ENCODE measurements around the gene SNTB2. TPM values are rescaled to one million over a fixed set of nuclear protein-coding genes. Genes with fewer than 3 reads are reported as not detected.

SNTB2 gene
- total and polyA plus RNA-seq, 8 donors = 4.0 to 74.4 (median 22.1) TPM

GRCh38 chr16:69301861-69302260 lies 114.9 kb downstream of the SNTB2 start:
- H3K4me1 ChIP-seq = no peaks in the 10 kb centered on the region
- H3K27ac ChIP-seq = no peak overlapping the region
- no peak for DNase-seq
- no peaks in the 10 kb centered on the region for H3K9me3 ChIP-seq
- H3K36me3 ChIP-seq = peaks cover 27 to 65% (median 57%) of the 10 kb centered on the region in 4 donors
- no peaks in the 10 kb centered on the region for H3K27me3 ChIP-seq
- intact Hi-C loops (cut with DNase I; ENCODE audit: low total_unique reads) = no loop called here
- TF ChIP-seq CTCF (IDR thresholded peaks at IDR 0.05) = no peak
- TF ChIP-seq POLR2A (IDR thresholded peaks at IDR 0.05) = no peak
- no peak for TF ChIP-seq POLR2AphosphoS5 (IDR thresholded peaks at IDR 0.05)
- no peak for TF ChIP-seq EP300 (IDR thresholded peaks at IDR 0.05)
- WGBS, 5 donors = 83 to 95% (median 94%) methylated on average over 4 of the region's 4 CpGs
- no peak overlapping the region for H3K4me3 ChIP-seq

GRCh38 chr16:69302301-69302700 lies 115.3 kb downstream of the SNTB2 start:
- H3K4me3 ChIP-seq = no peak overlapping the region
- WGBS, 5 donors = 88 to 94% (median 92%) methylated on average over 4 of the region's 4 CpGs

GRCh38 chr16:69306031-69306430 lies 119.1 kb downstream of the SNTB2 start:
- intact Hi-C loops (cut with DNase I; ENCODE audit: low total_unique reads) = no loop called here
- no peak for DNase-seq
- Histone ChIP-seq H3K36me3 (peaks cover 11 to 36% (median 29%) of the 10 kb centered on the region in 4 donors), H3K4me3 (no peak overlapping the region), H3K27me3 (no peaks in the 10 kb centered on the region), H3K4me1 (peaks cover 0 to 6% (median 3%) of the 10 kb centered on the region in 4 donors), H3K27ac (no peak overlapping the region), H3K9me3 (no peaks in the 10 kb centered on the region)
- 76 to 91% (median 82%) methylated on average over 1 of the region's 1 CpG for WGBS, 5 donors
- TF ChIP-seq CTCF (IDR thresholded peaks at IDR 0.05) = no peak
- no peak for TF ChIP-seq EP300 (IDR thresholded peaks at IDR 0.05)
- TF ChIP-seq POLR2A (IDR thresholded peaks at IDR 0.05) = no peak
- TF ChIP-seq POLR2AphosphoS5 (IDR thresholded peaks at IDR 0.05) = no peak

More at GRCh38 chr16:69302301-69302700, 115.3 kb downstream of the SNTB2 start:
- no peaks in the 10 kb centered on the region for H3K4me1 ChIP-seq
- peaks cover 27 to 64% (median 57%) of the 10 kb centered on the region in 4 donors for H3K36me3 ChIP-seq
- DNase-seq = no peak
- no peaks in the 10 kb centered on the region for H3K27me3 ChIP-seq
- TF ChIP-seq POLR2A (IDR thresholded peaks at IDR 0.05) = no peak
- no peak for TF ChIP-seq POLR2AphosphoS5 (IDR thresholded peaks at IDR 0.05)
- no peak for TF ChIP-seq CTCF (IDR thresholded peaks at IDR 0.05)
- TF ChIP-seq EP300 (IDR thresholded peaks at IDR 0.05) = no peak
- intact Hi-C loops (cut with DNase I; ENCODE audit: low total_unique reads) = no loop called here
- H3K9me3 ChIP-seq = no peaks in the 10 kb centered on the region
- no peak overlapping the region for H3K27ac ChIP-seq

GRCh38 chr16:69307091-69307490 lies 120.1 kb downstream of the SNTB2 start:
- peaks cover 6 to 26% (median 19%) of the 10 kb centered on the region in 4 donors for H3K36me3 ChIP-seq
- no peak overlapping the region for H3K4me3 ChIP-seq
- peaks cover 2 to 10% (median 6%) of the 10 kb centered on the region in 4 donors for H3K4me1 ChIP-seq
- H3K27ac ChIP-seq = no peak overlapping the region
- intact Hi-C loops (cut with DNase I; ENCODE audit: low total_unique reads) = no loop called here
- no peaks in the 10 kb centered on the region for H3K9me3 ChIP-seq
- TF ChIP-seq POLR2A (IDR thresholded peaks at IDR 0.05) (no peak), CTCF (IDR thresholded peaks at IDR 0.05) (no peak), POLR2AphosphoS5 (IDR thresholded peaks at IDR 0.05) (no peak), EP300 (IDR thresholded peaks at IDR 0.05) (no peak)
- no peaks in the 10 kb centered on the region for H3K27me3 ChIP-seq
- no peak for DNase-seq
- 21 to 57% (median 45%) methylated on average over 1 of the region's 1 CpG for WGBS, 5 donors
